HEK293 (cell line): ENCODE results near the gene IL4I1.

Source experiments
- ATF2 ChIP-seq: fragments of 450-650 bp; formaldehyde crosslinking; IDR thresholded peaks from 2 replicates; pipeline ENCODE4 v1.5.1; 2016; ENCODE audit warnings: missing biosample characterization, missing genetic modification characterization, low read depth
- BCL11B ChIP-seq: fragments of 450-650 bp; formaldehyde crosslinking; IDR thresholded peaks from 2 replicates; pipeline ENCODE4 v1.5.1; 2016; ENCODE audit warnings: low read depth, missing biosample characterization, missing genetic modification characterization
- GLI4 ChIP-seq: fragments of 450-650 bp; formaldehyde crosslinking; IDR thresholded peaks from 2 replicates; pipeline ENCODE4 v1.5.1; 2016; ENCODE audit warnings: missing biosample characterization, missing genetic modification characterization
- KLF10 ChIP-seq: fragments of 450-650 bp; IDR thresholded peaks from 2 replicates; pipeline ENCODE4 v1.5.1; 2018; ENCODE audit warnings: missing biosample characterization, mild to moderate bottlenecking, missing genetic modification characterization
- OVOL3 ChIP-seq: fragments of 450-650 bp; formaldehyde crosslinking; IDR thresholded peaks from 2 replicates; pipeline ENCODE4 v1.5.1; 2016; ENCODE audit warnings: missing biosample characterization, missing genetic modification characterization
- SCRT2 ChIP-seq: fragments of 450-650 bp; formaldehyde crosslinking; IDR thresholded peaks from 2 replicates; pipeline ENCODE4 v1.5.1; 2016; ENCODE audit warnings: missing biosample characterization, missing genetic modification characterization
- SP7 ChIP-seq: fragments of 450-650 bp; formaldehyde crosslinking; IDR thresholded peaks from 2 replicates; pipeline ENCODE4 v1.5.1; 2016; ENCODE audit warnings: missing biosample characterization, missing genetic modification characterization
- TCF7L2 ChIP-seq: IDR thresholded peaks from 2 replicates; pipeline ENCODE4 v1.6.1; 2011; ENCODE audit warnings: low read depth, mild to moderate bottlenecking, inconsistent platforms, low read length, moderate library complexity, borderline replicate concordance
- ZBTB20 ChIP-seq: fragments of 450-650 bp; formaldehyde crosslinking; IDR thresholded peaks from 2 replicates; pipeline ENCODE4 v1.5.1; 2016; ENCODE audit warnings: missing biosample characterization, missing genetic modification characterization
- ZIC2 ChIP-seq: fragments of 450-650 bp; formaldehyde crosslinking; IDR thresholded peaks from 2 replicates; pipeline ENCODE4 v1.5.1; 2016; ENCODE audit warnings: missing biosample characterization, missing genetic modification characterization
- ZNF114 ChIP-seq: fragments of 450-650 bp; formaldehyde crosslinking; IDR thresholded peaks from 2 replicates; pipeline ENCODE4 v1.5.0; 2017; ENCODE audit warnings: missing biosample characterization, missing genetic modification characterization
- ZNF140 ChIP-seq: fragments of 450-650 bp; formaldehyde crosslinking; IDR thresholded peaks from 2 replicates; pipeline ENCODE4 v1.5.1; 2016; ENCODE audit warnings: missing biosample characterization, missing genetic modification characterization
- ZNF211 ChIP-seq: fragments of 450-650 bp; formaldehyde crosslinking; IDR thresholded peaks from 2 replicates; pipeline ENCODE4 v1.5.1; 2016; ENCODE audit warnings: low read depth, missing biosample characterization, missing genetic modification characterization
- ZNF221 ChIP-seq: fragments of 450-650 bp; formaldehyde crosslinking; IDR thresholded peaks from 2 replicates; pipeline ENCODE4 v1.5.1; 2017; ENCODE audit warnings: missing biosample characterization, missing genetic modification characterization, borderline replicate concordance
- ZNF292 ChIP-seq: fragments of 450-650 bp; formaldehyde crosslinking; IDR thresholded peaks from 2 replicates; pipeline ENCODE4 v1.5.1; 2016; ENCODE audit warnings: low read depth, missing biosample characterization, missing genetic modification characterization, borderline replicate concordance
- ZNF37A ChIP-seq: fragments of 450-650 bp; IDR thresholded peaks from 2 replicates; pipeline ENCODE4 v1.5.1; 2018; ENCODE audit warnings: missing biosample characterization, missing genetic modification characterization
- ZNF518A ChIP-seq: fragments of 450-650 bp; formaldehyde crosslinking; conservative IDR thresholded peaks from 2 replicates; pipeline ENCODE4 v1.5.1; 2016; ENCODE audit warnings: low read depth, missing biosample characterization, missing genetic modification characterization
- ZNF664 ChIP-seq: fragments of 450-650 bp; formaldehyde crosslinking; IDR thresholded peaks from 2 replicates; pipeline ENCODE4 v1.5.1; 2016; ENCODE audit warnings: missing biosample characterization, missing genetic modification characterization
- ZSCAN18 ChIP-seq: fragments of 450-650 bp; formaldehyde crosslinking; IDR thresholded peaks from 2 replicates; pipeline ENCODE4 v1.5.1; 2016; ENCODE audit warnings: missing biosample characterization, missing genetic modification characterization
- ZSCAN30 ChIP-seq: fragments of 450-650 bp; IDR thresholded peaks from 2 replicates; pipeline ENCODE4 v1.5.1; 2018; ENCODE audit warnings: missing biosample characterization, mild to moderate bottlenecking, missing genetic modification characterization, moderate library complexity
- TF ChIP-seq, protein P1 (sequence below): fragments of 450-650 bp; formaldehyde crosslinking; IDR thresholded peaks from 2 replicates; pipeline ENCODE4 v1.5.1; 2017; ENCODE audit warnings: missing biosample characterization, missing genetic modification characterization
- TF ChIP-seq, protein P2 (sequence below): fragments of 450-650 bp; formaldehyde crosslinking; IDR thresholded peaks from 2 replicates; pipeline ENCODE4 v1.5.0; 2017; ENCODE audit warnings: missing biosample characterization, missing genetic modification characterization, borderline replicate concordance
- TF ChIP-seq, protein P3 (sequence below): fragments of 450-650 bp; IDR thresholded peaks from 2 replicates; pipeline ENCODE4 v1.5.1; 2018; ENCODE audit warnings: missing biosample characterization, mild to moderate bottlenecking, missing genetic modification characterization

The IL4I1 gene

DNA sequence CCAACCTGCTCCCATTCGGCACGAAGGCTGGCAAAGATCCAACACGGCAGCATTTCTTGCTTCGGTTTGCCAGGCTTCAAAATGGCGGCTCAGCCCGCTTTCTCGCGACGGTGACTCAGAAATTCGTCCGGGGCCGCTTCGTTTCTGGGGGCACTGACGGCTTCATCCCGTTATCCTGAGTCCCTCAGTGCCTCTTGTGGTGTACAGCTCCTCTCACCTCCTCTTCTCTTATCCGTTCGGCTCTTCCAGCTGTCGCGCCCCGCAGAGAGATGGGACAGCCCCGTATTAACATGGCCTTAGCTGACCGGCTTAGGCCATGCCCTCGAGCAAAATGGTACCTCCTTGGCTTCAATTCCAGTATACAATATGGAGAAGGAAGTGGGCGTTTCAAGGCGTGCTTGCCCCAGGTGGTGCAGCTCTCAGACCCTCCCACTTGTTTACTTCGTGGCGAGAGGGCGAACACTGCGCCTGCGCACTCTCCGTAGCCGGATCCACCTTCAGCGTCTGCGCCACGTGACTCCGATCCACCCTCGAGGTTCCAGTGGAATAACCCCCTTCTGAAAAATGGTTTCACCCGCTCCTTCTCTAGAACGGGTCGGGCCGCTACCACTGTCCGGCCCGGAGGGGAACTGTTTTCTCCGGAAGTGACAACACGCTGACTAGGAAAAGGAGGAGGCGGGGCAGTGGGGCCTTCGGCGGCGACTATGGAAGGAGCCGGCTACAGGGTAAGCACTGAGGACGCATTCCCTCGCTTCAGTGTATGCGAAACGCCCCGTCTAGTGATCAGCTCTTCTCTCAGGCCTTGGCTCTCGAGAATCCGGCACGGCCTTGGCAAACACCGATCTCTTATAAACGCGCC, 19.4 kb downstream of the IL4I1 start, which contains the start of the genes AKT1S1 and TBC1D17 (continued):
- peak; percentile 51; the same call in 1 of the 2 replicates for TF ChIP-seq ZNF518A
- no peak for TF ChIP-seq ZNF221 (tag by site-specific recombination)
- peak; percentile 40 for TF ChIP-seq SP7 (tag by site-specific recombination)
- peak; percentile 89 for TF ChIP-seq ZBTB20 (tag by site-specific recombination)
- TF ChIP-seq SCRT2 = peak; percentile 73
- peak; percentile 55; the same call in 1 of the 2 replicates for TF ChIP-seq BCL11B (tag by site-specific recombination)
- peak; percentile 77; the same call in 1 of the 2 replicates for TF ChIP-seq OVOL3 (tag by site-specific recombination)
- peak; percentile 22; the same call in 1 of the 2 replicates for TF ChIP-seq ZSCAN18
- TF ChIP-seq ZSCAN30 (tag by site-specific recombination) = 0 out of 2 replicates have a peak, but pooled peaks have one; percentile 18
- no peak for TF ChIP-seq ZNF140
- 0 out of 2 replicates have a peak, but pooled peaks have one; percentile 28 for TF ChIP-seq ATF2 (tag by site-specific recombination)
- peak; percentile 82 for TF ChIP-seq KLF10 (tag by site-specific recombination)
- no peak for TF ChIP-seq GLI4 (tag by site-specific recombination)
- peak; percentile 47 for TF ChIP-seq ZIC2 (tag by site-specific recombination)
- TF ChIP-seq, protein P1, sequence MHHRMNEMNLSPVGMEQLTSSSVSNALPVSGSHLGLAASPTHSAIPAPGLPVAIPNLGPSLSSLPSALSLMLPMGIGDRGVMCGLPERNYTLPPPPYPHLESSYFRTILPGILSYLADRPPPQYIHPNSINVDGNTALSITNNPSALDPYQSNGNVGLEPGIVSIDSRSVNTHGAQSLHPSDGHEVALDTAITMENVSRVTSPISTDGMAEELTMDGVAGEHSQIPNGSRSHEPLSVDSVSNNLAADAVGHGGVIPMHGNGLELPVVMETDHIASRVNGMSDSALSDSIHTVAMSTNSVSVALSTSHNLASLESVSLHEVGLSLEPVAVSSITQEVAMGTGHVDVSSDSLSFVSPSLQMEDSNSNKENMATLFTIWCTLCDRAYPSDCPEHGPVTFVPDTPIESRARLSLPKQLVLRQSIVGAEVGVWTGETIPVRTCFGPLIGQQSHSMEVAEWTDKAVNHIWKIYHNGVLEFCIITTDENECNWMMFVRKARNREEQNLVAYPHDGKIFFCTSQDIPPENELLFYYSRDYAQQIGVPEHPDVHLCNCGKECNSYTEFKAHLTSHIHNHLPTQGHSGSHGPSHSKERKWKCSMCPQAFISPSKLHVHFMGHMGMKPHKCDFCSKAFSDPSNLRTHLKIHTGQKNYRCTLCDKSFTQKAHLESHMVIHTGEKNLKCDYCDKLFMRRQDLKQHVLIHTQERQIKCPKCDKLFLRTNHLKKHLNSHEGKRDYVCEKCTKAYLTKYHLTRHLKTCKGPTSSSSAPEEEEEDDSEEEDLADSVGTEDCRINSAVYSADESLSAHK (tag by site-specific recombination) = peak; percentile 52; the same call in 1 of the 2 replicates
- no peak for TF ChIP-seq ZNF114
- no peak for TF ChIP-seq ZNF292
- TF ChIP-seq, protein P2, sequence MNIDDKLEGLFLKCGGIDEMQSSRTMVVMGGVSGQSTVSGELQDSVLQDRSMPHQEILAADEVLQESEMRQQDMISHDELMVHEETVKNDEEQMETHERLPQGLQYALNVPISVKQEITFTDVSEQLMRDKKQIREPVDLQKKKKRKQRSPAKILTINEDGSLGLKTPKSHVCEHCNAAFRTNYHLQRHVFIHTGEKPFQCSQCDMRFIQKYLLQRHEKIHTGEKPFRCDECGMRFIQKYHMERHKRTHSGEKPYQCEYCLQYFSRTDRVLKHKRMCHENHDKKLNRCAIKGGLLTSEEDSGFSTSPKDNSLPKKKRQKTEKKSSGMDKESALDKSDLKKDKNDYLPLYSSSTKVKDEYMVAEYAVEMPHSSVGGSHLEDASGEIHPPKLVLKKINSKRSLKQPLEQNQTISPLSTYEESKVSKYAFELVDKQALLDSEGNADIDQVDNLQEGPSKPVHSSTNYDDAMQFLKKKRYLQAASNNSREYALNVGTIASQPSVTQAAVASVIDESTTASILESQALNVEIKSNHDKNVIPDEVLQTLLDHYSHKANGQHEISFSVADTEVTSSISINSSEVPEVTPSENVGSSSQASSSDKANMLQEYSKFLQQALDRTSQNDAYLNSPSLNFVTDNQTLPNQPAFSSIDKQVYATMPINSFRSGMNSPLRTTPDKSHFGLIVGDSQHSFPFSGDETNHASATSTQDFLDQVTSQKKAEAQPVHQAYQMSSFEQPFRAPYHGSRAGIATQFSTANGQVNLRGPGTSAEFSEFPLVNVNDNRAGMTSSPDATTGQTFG (tag by site-specific recombination) = no peak
- TF ChIP-seq ZNF211 (tag by site-specific recombination) = no peak
- no peak for TF ChIP-seq ZNF37A (tag by site-specific recombination)
- TF ChIP-seq TCF7L2 = no peak
- TF ChIP-seq, protein P3, sequence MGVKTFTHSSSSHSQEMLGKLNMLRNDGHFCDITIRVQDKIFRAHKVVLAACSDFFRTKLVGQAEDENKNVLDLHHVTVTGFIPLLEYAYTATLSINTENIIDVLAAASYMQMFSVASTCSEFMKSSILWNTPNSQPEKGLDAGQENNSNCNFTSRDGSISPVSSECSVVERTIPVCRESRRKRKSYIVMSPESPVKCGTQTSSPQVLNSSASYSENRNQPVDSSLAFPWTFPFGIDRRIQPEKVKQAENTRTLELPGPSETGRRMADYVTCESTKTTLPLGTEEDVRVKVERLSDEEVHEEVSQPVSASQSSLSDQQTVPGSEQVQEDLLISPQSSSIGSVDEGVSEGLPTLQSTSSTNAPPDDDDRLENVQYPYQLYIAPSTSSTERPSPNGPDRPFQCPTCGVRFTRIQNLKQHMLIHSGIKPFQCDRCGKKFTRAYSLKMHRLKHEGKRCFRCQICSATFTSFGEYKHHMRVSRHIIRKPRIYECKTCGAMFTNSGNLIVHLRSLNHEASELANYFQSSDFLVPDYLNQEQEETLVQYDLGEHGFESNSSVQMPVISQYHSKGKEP (tag by site-specific recombination) = peak; percentile 47
- TF ChIP-seq ZNF664 (tag by site-specific recombination) = 0 out of 2 replicates have a peak, but pooled peaks have one; percentile 7
